Activated gamma-delta T cell (primary cell): ENCODE measurements around the gene PEX10.
A peak's percentile ranks its signal among the peaks of the same experiment; 100 is the strongest.

ENCODE experiments used
- DNase-seq: peaks from one replicate; lab custom pipeline; 2025; lab: John Stamatoyannopoulos, UW

The PEX10 gene

GRCh38 chr1:2425892-2426291 is 13.5 kb upstream of the PEX10 start:
- no peak for DNase-seq

GRCh38 chr1:2422523-2422922 is 10.2 kb upstream of the PEX10 start:
- no peak for DNase-seq

GRCh38 chr1:2419416-2419815 is 7.1 kb upstream of the PEX10 start:
- DNase-seq: no peak

GRCh38 chr1:2418791-2419320 is 6.5 kb upstream of the PEX10 start:
- DNase-seq: no peak

- no peak for DNase-seq
Observed at GRCh38 chr1:2417833-2418225, 5.5 kb upstream of the PEX10 start.

- DNase-seq: no peak
Observed at GRCh38 chr1:2417083-2417832, 4.9 kb upstream of the PEX10 start.

GRCh38 chr1:2416403-2416802 is 4.0 kb upstream of the PEX10 start:
- DNase-seq: no peak

GRCh38 chr1:2415801-2416208 is 3.4 kb upstream of the PEX10 start:
- no peak for DNase-seq

- DNase-seq: no peak
Observed at GRCh38 chr1:2415337-2415736, 3.0 kb upstream of the PEX10 start.

- DNase-seq: peak; percentile 51
Observed at GRCh38 chr1:2414297-2414958, 2.1 kb upstream of the PEX10 start.

- no peak for DNase-seq
Observed at GRCh38 chr1:2413495-2414296, 1.3 kb upstream of the PEX10 start.

GRCh38 chr1:2412773-2413494 is 570 bp upstream of the PEX10 start:
- DNase-seq: no peak

- no peak for DNase-seq
Observed at GRCh38 chr1:2411801-2412394, 466 bp downstream of the PEX10 start.

GRCh38 chr1:2409745-2410144 is 2.6 kb downstream of the PEX10 start:
- DNase-seq: no peak

GRCh38 chr1:2408859-2409276 is 3.5 kb downstream of the PEX10 start:
- no peak for DNase-seq

- DNase-seq: no peak
Observed at GRCh38 chr1:2408456-2408855, 3.9 kb downstream of the PEX10 start.

GRCh38 chr1:2407991-2408275 is 4.4 kb downstream of the PEX10 start:
- no peak for DNase-seq

- DNase-seq: no peak
Observed at GRCh38 chr1:2407166-2407990, 5.0 kb downstream of the PEX10 start.

- DNase-seq: no peak
Observed at GRCh38 chr1:2406451-2407041, 5.8 kb downstream of the PEX10 start.

GRCh38 chr1:2405588-2406295 is 6.6 kb downstream of the PEX10 start:
- DNase-seq: no peak
